ENCODE measurements around the gene LEFTY2. TPM values are rescaled to one million over a fixed set of nuclear protein-coding genes. Genes with fewer than 3 reads are reported as not detected.

Gene LEFTY2
- total and polyA plus RNA-seq, 10 of the 15 experiments (the other 5 are each of a cell fraction or from before 2014, with no cell fraction given) = not detected

DNA sequence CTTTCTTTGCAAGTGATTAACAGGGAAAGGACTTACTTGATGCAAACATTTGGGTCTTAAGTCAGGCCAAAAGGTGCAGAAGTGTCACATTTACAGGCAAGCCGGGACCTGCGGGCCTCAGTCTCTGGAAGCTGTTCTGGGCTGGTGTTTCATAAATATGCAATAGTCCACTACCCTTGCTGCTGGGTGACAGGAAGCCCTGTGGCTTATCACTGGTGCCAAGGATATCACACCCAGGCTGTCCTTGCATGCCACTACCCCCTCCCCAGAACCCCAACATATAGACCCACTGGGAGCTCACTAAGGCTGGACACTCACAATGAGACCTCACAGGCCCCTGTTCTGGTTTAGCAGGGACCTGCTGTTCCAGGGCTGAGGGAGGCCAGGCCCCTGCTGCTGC lies 3.4 kb upstream of the LEFTY2 start:
- FAIRE-seq (no peak), ATAC-seq (no peak), DNase-seq (ENCODE audit: low read depth, low spot score) (no peak)
- Histone ChIP-seq H3K27me3 (replicated peaks in 1 of 2; ENCODE audit: control insufficient read depth in 2 of 2, insufficient read depth in 2 of 2, low read length in 1 of 2) (no peaks in the 10 kb centered on the region; a peak in 1 of 4 replicates), H2AFZ (ENCODE audit: control insufficient read depth, low read depth, low read length) (no peak overlapping the region), H4K20me1 (ENCODE audit: control insufficient read depth, insufficient read depth) (no peaks in the 10 kb centered on the region), H3K4me2 (ENCODE audit: control insufficient read depth, insufficient read depth) (peak overlapping the region; percentile 14; the same call in 1 of the 2 replicates), H3K4me3 (no peak overlapping the region), H3K36me3 (ENCODE audit: control insufficient read depth in 2 of 2, insufficient read depth in 2 of 2, low read length in 1 of 2) (no peaks in the 10 kb centered on the region), H3K9me3 (replicated peaks; ENCODE audit: control insufficient read depth, insufficient read depth, low read length) (no peaks in the 10 kb centered on the region), H3K4me1 (ENCODE audit: control insufficient read depth, insufficient read depth, low read length) (peaks cover 24% of the 10 kb centered on the region), H3K9ac (ENCODE audit: control insufficient read depth, insufficient read depth, low read length) (no peak overlapping the region), H3K27ac (ENCODE audit: control insufficient read depth, insufficient read depth) (no peak overlapping the region), H3K79me2 (ENCODE audit: control insufficient read depth, insufficient read depth, low read length) (no peaks in the 10 kb centered on the region)
- RAD21 ChIA-PET (ENCODE audit: unreplicated experiment) = interaction anchor here (0.6 to 1.6 kb wide), 3 partner anchors 21 to 45 kb away, joined by 3 read pairs; no protein-coding TSS in a partner anchor
- CTCF ChIA-PET = interaction anchor here (0.9 to 2.3 kb wide), 7 partner anchors 17 to 469 kb away, joined by 3 to 7 read pairs (median 4); partner anchors contain the start of genes PYCR2 and SRP9
- in situ Hi-C loops (cut with MboI) = no loop called here
- SMC1A ChIA-PET (ENCODE audit: uncharacterized antibody, unreplicated experiment) = no interaction called here
- BruUV-seq (replicated peaks) = no TSS peak
- TF ChIP-seq NFIC (IDR thresholded peaks at IDR 0.05; ENCODE audit: low read depth, low read length) = no peak
- POLR2A ChIA-PET = no interaction called here
- intact Hi-C loops (cut with micrococcal nuclease; ENCODE audit: unreplicated experiment) = no loop called here
- WGBS (ENCODE audit: insufficient coverage, insufficient replicate concordance, low lambda C conversion rate, missing lambda C conversion rate) = 79% methylated on average over 2 of the region's 2 CpGs

DNA sequence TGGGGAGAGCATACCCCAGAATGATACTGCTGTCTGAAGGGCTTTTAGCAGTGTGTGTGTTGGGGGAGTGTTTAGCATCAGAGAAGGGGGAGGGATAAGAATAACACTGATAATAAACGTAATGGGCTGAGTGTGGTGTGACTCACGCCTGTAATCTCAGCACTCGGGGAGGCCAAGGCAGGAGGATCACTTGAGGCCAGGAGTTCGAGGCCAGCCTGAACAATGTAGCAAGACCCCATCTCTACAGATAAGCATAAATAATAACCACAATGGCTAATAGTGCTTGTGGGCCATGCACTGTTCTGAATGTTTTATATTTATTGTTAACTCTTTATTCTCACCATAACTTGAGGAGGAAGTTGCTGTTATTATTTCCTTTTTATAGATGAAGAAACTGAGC lies 2.6 kb upstream of the LEFTY2 start:
- no peak for FAIRE-seq
- TF ChIP-seq, protein P1, sequence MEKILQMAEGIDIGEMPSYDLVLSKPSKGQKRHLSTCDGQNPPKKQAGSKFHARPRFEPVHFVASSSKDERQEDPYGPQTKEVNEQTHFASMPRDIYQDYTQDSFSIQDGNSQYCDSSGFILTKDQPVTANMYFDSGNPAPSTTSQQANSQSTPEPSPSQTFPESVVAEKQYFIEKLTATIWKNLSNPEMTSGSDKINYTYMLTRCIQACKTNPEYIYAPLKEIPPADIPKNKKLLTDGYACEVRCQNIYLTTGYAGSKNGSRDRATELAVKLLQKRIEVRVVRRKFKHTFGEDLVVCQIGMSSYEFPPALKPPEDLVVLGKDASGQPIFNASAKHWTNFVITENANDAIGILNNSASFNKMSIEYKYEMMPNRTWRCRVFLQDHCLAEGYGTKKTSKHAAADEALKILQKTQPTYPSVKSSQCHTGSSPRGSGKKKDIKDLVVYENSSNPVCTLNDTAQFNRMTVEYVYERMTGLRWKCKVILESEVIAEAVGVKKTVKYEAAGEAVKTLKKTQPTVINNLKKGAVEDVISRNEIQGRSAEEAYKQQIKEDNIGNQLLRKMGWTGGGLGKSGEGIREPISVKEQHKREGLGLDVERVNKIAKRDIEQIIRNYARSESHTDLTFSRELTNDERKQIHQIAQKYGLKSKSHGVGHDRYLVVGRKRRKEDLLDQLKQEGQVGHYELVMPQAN (conservative IDR thresholded peaks at IDR 0.05) = no peak
- no peak for TF ChIP-seq RCOR1 (conservative IDR thresholded peaks at IDR 0.05; ENCODE audit: low read depth, low read length)
- TF ChIP-seq RAD21 (IDR thresholded peaks at IDR 0.05; ENCODE audit: insufficient read depth, low read depth, low read length) = no peak
- no peak for TF ChIP-seq YY1 (IDR thresholded peaks at IDR 0.05; ENCODE audit: low read depth, low read length)
- TF ChIP-seq HDGF (IDR thresholded peaks at IDR 0.05) = no peak
- TF ChIP-seq CREB1 (IDR thresholded peaks at IDR 0.05; ENCODE audit: low read depth) = no peak
- TF ChIP-seq DPF2 (IDR thresholded peaks at IDR 0.05) = no peak
- TF ChIP-seq, protein P2, sequence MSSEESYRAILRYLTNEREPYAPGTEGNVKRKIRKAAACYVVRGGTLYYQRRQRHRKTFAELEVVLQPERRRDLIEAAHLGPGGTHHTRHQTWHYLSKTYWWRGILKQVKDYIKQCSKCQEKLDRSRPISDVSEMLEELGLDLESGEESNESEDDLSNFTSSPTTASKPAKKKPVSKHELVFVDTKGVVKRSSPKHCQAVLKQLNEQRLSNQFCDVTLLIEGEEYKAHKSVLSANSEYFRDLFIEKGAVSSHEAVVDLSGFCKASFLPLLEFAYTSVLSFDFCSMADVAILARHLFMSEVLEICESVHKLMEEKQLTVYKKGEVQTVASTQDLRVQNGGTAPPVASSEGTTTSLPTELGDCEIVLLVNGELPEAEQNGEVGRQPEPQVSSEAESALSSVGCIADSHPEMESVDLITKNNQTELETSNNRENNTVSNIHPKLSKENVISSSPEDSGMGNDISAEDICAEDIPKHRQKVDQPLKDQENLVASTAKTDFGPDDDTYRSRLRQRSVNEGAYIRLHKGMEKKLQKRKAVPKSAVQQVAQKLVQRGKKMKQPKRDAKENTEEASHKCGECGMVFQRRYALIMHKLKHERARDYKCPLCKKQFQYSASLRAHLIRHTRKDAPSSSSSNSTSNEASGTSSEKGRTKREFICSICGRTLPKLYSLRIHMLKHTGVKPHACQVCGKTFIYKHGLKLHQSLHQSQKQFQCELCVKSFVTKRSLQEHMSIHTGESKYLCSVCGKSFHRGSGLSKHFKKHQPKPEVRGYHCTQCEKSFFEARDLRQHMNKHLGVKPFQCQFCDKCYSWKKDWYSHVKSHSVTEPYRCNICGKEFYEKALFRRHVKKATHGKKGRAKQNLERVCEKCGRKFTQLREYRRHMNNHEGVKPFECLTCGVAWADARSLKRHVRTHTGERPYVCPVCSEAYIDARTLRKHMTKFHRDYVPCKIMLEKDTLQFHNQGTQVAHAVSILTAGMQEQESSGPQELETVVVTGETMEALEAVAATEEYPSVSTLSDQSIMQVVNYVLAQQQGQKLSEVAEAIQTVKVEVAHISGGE (CRISPR knock-in tag; IDR thresholded peaks at IDR 0.05) = no peak
- no peak for TF ChIP-seq ZNF622 (IDR thresholded peaks at IDR 0.05)

More for the DNA sequence above, 2.6 kb upstream of the LEFTY2 start:
- DNase-seq (ENCODE audit: low read depth, low spot score) (no peak), ATAC-seq (no peak)
- Histone ChIP-seq H3K9ac (ENCODE audit: control insufficient read depth, insufficient read depth, low read length) (no peak overlapping the region), H3K4me3 (no peak overlapping the region), H3K27ac (ENCODE audit: control insufficient read depth, insufficient read depth) (no peak overlapping the region), H3K36me3 (ENCODE audit: control insufficient read depth in 2 of 2, insufficient read depth in 2 of 2, low read length in 1 of 2) (no peaks in the 10 kb centered on the region), H4K20me1 (ENCODE audit: control insufficient read depth, insufficient read depth) (no peaks in the 10 kb centered on the region), H2AFZ (ENCODE audit: control insufficient read depth, low read depth, low read length) (no peak overlapping the region), H3K9me3 (replicated peaks; ENCODE audit: control insufficient read depth, insufficient read depth, low read length) (no peaks in the 10 kb centered on the region), H3K4me1 (ENCODE audit: control insufficient read depth, insufficient read depth, low read length) (peaks cover 24% of the 10 kb centered on the region), H3K79me2 (ENCODE audit: control insufficient read depth, insufficient read depth, low read length) (no peaks in the 10 kb centered on the region), H3K27me3 (replicated peaks in 1 of 2; ENCODE audit: control insufficient read depth in 2 of 2, insufficient read depth in 2 of 2, low read length in 1 of 2) (no peaks in the 10 kb centered on the region; a peak in 1 of 4 replicates), H3K4me2 (ENCODE audit: control insufficient read depth, insufficient read depth) (no peak overlapping the region)
- in situ Hi-C loops (cut with MboI) = no loop called here
- intact Hi-C loops (cut with micrococcal nuclease; ENCODE audit: unreplicated experiment) = no loop called here
- ChIA-PET SMC1A (ENCODE audit: uncharacterized antibody, unreplicated experiment) (no interaction called here), CTCF (interaction anchor here (0.6 to 2.3 kb wide), 4 partner anchors 19 to 166 kb away, joined by 3 to 6 read pairs (median 4); partner anchors contain the start of genes PYCR2 and SRP9), POLR2A (interaction anchor here (0.5 kb wide), 1 partner anchor 515 kb away, joined by 3 read pairs; no protein-coding TSS in a partner anchor), RAD21 (ENCODE audit: unreplicated experiment) (no interaction called here)
- BruUV-seq (replicated peaks) = no TSS peak
- WGBS (ENCODE audit: insufficient coverage, insufficient replicate concordance, low lambda C conversion rate, missing lambda C conversion rate) = 70% methylated on average over 4 of the region's 4 CpGs
